HepG2 (cell line): ENCODE measurements around the gene NPC1. TPM values are rescaled to one million over a fixed set of nuclear protein-coding genes. Genes with fewer than 3 reads are reported as not detected.

Experiments
- CEBPG ChIP-seq: IDR thresholded peaks from 2 replicates; pipeline ENCODE4 v1.6.1; 2016
- CREB1 ChIP-seq, 2 experiments: fragments of 450-650 bp in 1 of 2; IDR thresholded peaks; 2 replicates each; pipeline ENCODE4 v1.6.1; 2016 to 2017; ENCODE audit warnings: control low read depth in 1 of 2, mild to moderate bottlenecking in 1 of 2, missing compliant biosample characterization in 1 of 2, missing genetic modification characterization in 1 of 2
- DNMT1 ChIP-seq: sonication (generic); formaldehyde crosslinking; IDR thresholded peaks from 2 replicates; pipeline ENCODE4 v1.5.1; 2020; ENCODE audit warnings: mild to moderate bottlenecking, missing genetic modification reagents
- ELF3 ChIP-seq: IDR thresholded peaks from 2 replicates; pipeline ENCODE4 v1.6.1; 2016; ENCODE audit warnings: missing genetic modification reagents, missing compliant biosample characterization
- IKZF5 ChIP-seq: IDR thresholded peaks from 2 replicates; pipeline ENCODE4 v1.6.1; 2018; ENCODE audit warnings: missing genetic modification reagents, mild to moderate bottlenecking, missing compliant biosample characterization
- MEF2D ChIP-seq: sonication (generic); formaldehyde crosslinking; IDR thresholded peaks from 2 replicates; pipeline ENCODE4 v1.5.1; 2020; ENCODE audit warnings: mild to moderate bottlenecking, missing genetic modification reagents
- MLX ChIP-seq: IDR thresholded peaks from 2 replicates; pipeline ENCODE4 v1.6.1; 2016
- NR1H2 ChIP-seq: sonication (generic); formaldehyde crosslinking; IDR thresholded peaks from 2 replicates; pipeline ENCODE4 v1.8.1; 2022; ENCODE audit warnings: low read depth, missing genetic modification reagents, borderline replicate concordance
- PAWR ChIP-seq: sonication (generic); formaldehyde crosslinking; IDR thresholded peaks from 2 replicates; pipeline ENCODE4 v1.4.0; 2020; ENCODE audit warnings: missing genetic modification reagents, mild to moderate bottlenecking, borderline replicate concordance
- RAD21 ChIP-seq: fragments of 450-650 bp; formaldehyde crosslinking; IDR thresholded peaks from 2 replicates; pipeline ENCODE4 v1.5.0; 2020; ENCODE audit warnings: mild to moderate bottlenecking
- RXRB ChIP-seq: IDR thresholded peaks from 2 replicates; pipeline ENCODE4 v1.6.1; 2016; ENCODE audit warnings: borderline replicate concordance, missing genetic modification reagents, missing compliant biosample characterization
- SOX13 ChIP-seq, 3 experiments: fragments of 450-650 bp in 1 of 3; sonication (generic) in 1 of 3; formaldehyde crosslinking in 1 of 3; IDR thresholded peaks in 2 of 3; conservative IDR thresholded peaks in 1 of 3; 2 replicates each; pipeline versions ENCODE4 v1.5.0 to v1.6.1; 2016 to 2020; ENCODE audit warnings: antibody characterized with exemption in 1 of 3, mild to moderate bottlenecking in 1 of 3, missing compliant biosample characterization in 1 of 3, missing genetic modification reagents in 1 of 3, moderate library complexity in 1 of 3
- SP1 ChIP-seq, 2 experiments: fragments of 450-650 bp in 1 of 2; sonication (generic) in 1 of 2; formaldehyde crosslinking in 1 of 2; IDR thresholded peaks; 2 replicates each; pipeline versions ENCODE4 v1.4.0 to v1.6.1; 2016 to 2020; ENCODE audit warnings: missing genetic modification reagents in 1 of 2
- SP5 ChIP-seq: IDR thresholded peaks from 2 replicates; pipeline ENCODE4 v1.6.1; 2016; ENCODE audit warnings: low read depth, borderline replicate concordance
- TBL1XR1 ChIP-seq: fragments of 150-350 bp; IDR thresholded peaks from 2 replicates; pipeline ENCODE4 v1.6.1; 2014; ENCODE audit warnings: borderline replicate concordance, low read length; ENCODE audit not compliant: partially characterized antibody
- TFDP1 ChIP-seq: IDR thresholded peaks from 2 replicates; pipeline ENCODE4 v1.6.1; 2016; ENCODE audit warnings: missing compliant biosample characterization, missing genetic modification reagents, borderline replicate concordance
- TMF1 ChIP-seq: sonication (generic); formaldehyde crosslinking; IDR thresholded peaks from 2 replicates; pipeline ENCODE4 v1.8.1; 2022; ENCODE audit warnings: low read depth, missing genetic modification reagents
- ZC3H13 ChIP-seq: sonication (generic); formaldehyde crosslinking; IDR thresholded peaks from 2 replicates; pipeline ENCODE4 v1.8.1; 2023; ENCODE audit warnings: mild to moderate bottlenecking, missing genetic modification reagents, moderate library complexity
- ZMYM4 ChIP-seq: sonication (generic); formaldehyde crosslinking; IDR thresholded peaks from 2 replicates; pipeline ENCODE4 v1.8.1; 2023; ENCODE audit warnings: mild to moderate bottlenecking, missing genetic modification reagents
- ZNF354B ChIP-seq: sonication (generic); formaldehyde crosslinking; IDR thresholded peaks from 2 replicates; pipeline ENCODE4 v1.8.0; 2022; ENCODE audit warnings: mild to moderate bottlenecking, missing genetic modification reagents
- ZNF792 ChIP-seq: IDR thresholded peaks from 2 replicates; pipeline ENCODE4 v1.6.1; 2016
- ZNF879 ChIP-seq: sonication (generic); formaldehyde crosslinking; IDR thresholded peaks from 2 replicates; pipeline ENCODE4 v1.8.1; 2023; ENCODE audit warnings: missing genetic modification reagents
- ZSCAN29 ChIP-seq: sonication (generic); formaldehyde crosslinking; conservative IDR thresholded peaks from 2 replicates; pipeline ENCODE4 v1.4.0; 2020; ENCODE audit warnings: mild to moderate bottlenecking, missing genetic modification reagents
- polyA plus RNA-seq, 8 experiments: library from polyadenylated mRNA; depleted of rRNA in 3 of 8; stranded (reverse) in 7 of 8; unstranded in 1 of 8; fragments of >200 nt; fragmentation: Illumina TruSeq in 4 of 8; extraction: Trizol in 4 of 8; gene quantifications; 2 replicates each; pipeline versions ENCODE4 v1.2.1 to v1.2.3, GENCODE V29; 2011 to 2016; ENCODE audit warnings: low read depth in 4 of 8, missing spikeins in 1 of 8, mixed read lengths in 1 of 8; ENCODE audit not compliant: insufficient read depth in 1 of 8
- total RNA-seq, 5 experiments: library from RNA; depleted of rRNA; stranded (reverse); fragments of >200 nt; fragmentation: Illumina TruSeq; extraction: Trizol; gene quantifications; 2 replicates each; pipeline ENCODE4 v1.2.3, GENCODE V29; 2016; ENCODE audit warnings: low read depth in 1 of 5
- TF ChIP-seq, protein P1 (sequence below): sonication (generic); formaldehyde crosslinking; IDR thresholded peaks from 2 replicates; pipeline ENCODE4 v1.8.1; 2023; ENCODE audit warnings: missing genetic modification reagents, inconsistent platforms, borderline replicate concordance

NPC1 gene
- total and polyA plus RNA-seq, 2 of the 13 experiments (the other 11 are each of a cell fraction or from before 2014, with no cell fraction given): 46.5 to 114 TPM

- TF ChIP-seq TFDP1 (CRISPR knock-in tag): peak; percentile 36; the same call in 1 of the 2 replicates
- TF ChIP-seq CREB1 (IDR thresholded peaks at IDR 0.05): peak; percentile 33; the same call in 1 of the 2 replicates
- 0 out of 2 replicates have a peak, but pooled peaks have one; percentile 32 for TF ChIP-seq CREB1 (CRISPR knock-in tag; IDR thresholded peaks at IDR 0.05)
- no peak for TF ChIP-seq SP1 (IDR thresholded peaks at IDR 0.05)
- no peak for TF ChIP-seq SP1 (CRISPR knock-in tag; IDR thresholded peaks at IDR 0.05)
- TF ChIP-seq RAD21: peak; percentile 72
- TF ChIP-seq ZNF879 (CRISPR knock-in tag): no peak
- no peak for TF ChIP-seq NR1H2 (CRISPR knock-in tag)
- TF ChIP-seq TBL1XR1: no peak
- TF ChIP-seq, protein P1, sequence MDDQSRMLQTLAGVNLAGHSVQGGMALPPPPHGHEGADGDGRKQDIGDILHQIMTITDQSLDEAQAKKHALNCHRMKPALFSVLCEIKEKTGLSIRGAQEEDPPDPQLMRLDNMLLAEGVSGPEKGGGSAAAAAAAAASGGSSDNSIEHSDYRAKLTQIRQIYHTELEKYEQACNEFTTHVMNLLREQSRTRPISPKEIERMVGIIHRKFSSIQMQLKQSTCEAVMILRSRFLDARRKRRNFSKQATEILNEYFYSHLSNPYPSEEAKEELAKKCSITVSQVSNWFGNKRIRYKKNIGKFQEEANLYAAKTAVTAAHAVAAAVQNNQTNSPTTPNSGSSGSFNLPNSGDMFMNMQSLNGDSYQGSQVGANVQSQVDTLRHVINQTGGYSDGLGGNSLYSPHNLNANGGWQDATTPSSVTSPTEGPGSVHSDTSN (CRISPR knock-in tag): no peak
- TF ChIP-seq ZC3H13 (CRISPR knock-in tag): no peak
- TF ChIP-seq ZSCAN29 (CRISPR knock-in tag): no peak
- TF ChIP-seq TMF1: no peak
- TF ChIP-seq MLX (CRISPR knock-in tag): 0 out of 2 replicates have a peak, but pooled peaks have one; percentile 13
- no peak for TF ChIP-seq SOX13 (IDR thresholded peaks at IDR 0.05)
- 0 out of 4 replicates have a peak, but pooled peaks of 1 of the 2 experiments have one; percentile 51 for TF ChIP-seq SOX13 (CRISPR knock-in tag; conservative IDR thresholded peaks at IDR 0.05 in 1 of 2, IDR thresholded peaks at IDR 0.05 in 1 of 2)
- no peak for TF ChIP-seq ZMYM4 (CRISPR knock-in tag)
- TF ChIP-seq IKZF5: peak; percentile 69; the same call in 1 of the 2 replicates
- TF ChIP-seq DNMT1 (CRISPR knock-in tag): 0 out of 2 replicates have a peak, but pooled peaks have one; percentile 38
- 0 out of 2 replicates have a peak, but pooled peaks have one; percentile 37 for TF ChIP-seq ELF3 (CRISPR knock-in tag)
- 0 out of 2 replicates have a peak, but pooled peaks have one; percentile 7 for TF ChIP-seq CEBPG (CRISPR knock-in tag)
- no peak for TF ChIP-seq ZNF354B (CRISPR knock-in tag)
- TF ChIP-seq PAWR (CRISPR knock-in tag): no peak
- TF ChIP-seq MEF2D (CRISPR knock-in tag): no peak
- TF ChIP-seq ZNF792: 0 out of 2 replicates have a peak, but pooled peaks have one; percentile 26
- TF ChIP-seq SP5 (CRISPR knock-in tag): 0 out of 2 replicates have a peak, but pooled peaks have one; percentile 16
- TF ChIP-seq RXRB (CRISPR knock-in tag): peak; percentile 45; the same call in 1 of the 2 replicates
Observed at GRCh38 chr18:23515911-23516546, 70.3 kb downstream of the NPC1 start (continued).
